NCI-H1930 (cell line): Measurements from ENCODE around the gene ARHGAP4.

Experiments used
- DNase-seq, 2 experiments: peaks; one replicate each; lab custom pipeline; 2025; lab: John Stamatoyannopoulos, UW

ARHGAP4 gene

GRCh38 chrX:153963546-153963945, 37.5 kb upstream of the ARHGAP4 start:
- no peak for DNase-seq

DNA sequence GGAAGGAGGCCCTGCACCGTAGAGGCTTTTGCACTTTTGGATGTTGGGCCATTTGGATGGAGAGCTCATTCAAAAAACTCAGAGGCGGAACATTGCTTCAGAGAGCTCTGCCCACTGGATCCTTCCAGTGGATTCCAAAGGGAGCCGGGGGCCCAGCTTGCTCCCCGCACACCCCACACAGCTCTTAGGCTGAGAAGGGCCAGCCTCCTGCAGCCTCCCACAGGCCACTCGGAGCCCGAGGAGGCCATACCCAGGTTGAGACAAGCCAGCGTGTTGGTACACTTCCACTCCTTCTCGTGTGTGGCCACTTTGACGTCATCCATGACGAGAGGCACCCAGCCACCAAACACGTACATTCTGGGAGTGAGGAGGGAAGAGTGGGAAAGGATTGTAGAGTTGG, 35.2 kb upstream of the ARHGAP4 start:
- DNase-seq, result no peak

DNA sequence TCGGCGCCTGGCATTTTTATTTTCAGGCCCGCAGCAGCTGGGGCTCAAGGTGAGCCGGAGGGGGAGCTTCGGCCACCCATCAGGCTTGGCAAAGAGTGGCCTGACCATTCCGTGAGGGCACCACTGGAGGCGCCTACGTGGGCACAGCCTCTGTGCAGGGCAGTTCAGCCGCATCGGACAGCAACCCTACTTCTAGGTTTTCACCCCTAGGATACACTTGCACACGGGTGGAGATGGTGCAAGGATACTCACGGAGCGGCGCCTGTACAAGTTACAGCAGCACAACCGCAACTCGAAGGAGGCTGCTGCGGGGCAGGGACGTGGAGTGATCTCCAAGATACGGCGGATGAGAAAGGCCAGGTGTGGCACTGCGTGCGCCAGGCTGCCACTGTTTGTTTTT, 34.7 kb upstream of the ARHGAP4 start:
- DNase-seq, result no peak

DNA sequence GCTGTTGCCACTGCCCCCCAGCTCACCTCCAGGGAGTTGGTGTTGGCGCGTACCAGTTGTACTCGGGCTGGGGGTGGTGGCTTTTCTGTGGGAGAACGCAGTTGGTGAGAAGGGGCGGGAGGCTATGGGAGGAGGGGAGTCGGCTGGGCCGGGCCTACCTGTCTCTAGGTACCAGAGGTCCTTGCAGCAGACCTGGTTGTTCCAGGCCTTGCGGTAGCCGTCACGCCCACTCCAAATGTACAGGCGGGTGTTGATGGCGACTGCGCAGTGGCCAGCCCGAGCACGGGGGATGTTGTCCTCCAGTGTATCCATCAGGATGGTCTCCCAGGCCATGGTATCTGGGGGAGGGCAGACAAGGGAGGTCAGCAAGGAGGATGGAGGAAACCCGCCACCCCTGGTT, 34.0 kb upstream of the ARHGAP4 start:
- no peak for DNase-seq

GRCh38 chrX:153959649-153960048, 33.6 kb upstream of the ARHGAP4 start:
- DNase-seq, result no peak

DNA sequence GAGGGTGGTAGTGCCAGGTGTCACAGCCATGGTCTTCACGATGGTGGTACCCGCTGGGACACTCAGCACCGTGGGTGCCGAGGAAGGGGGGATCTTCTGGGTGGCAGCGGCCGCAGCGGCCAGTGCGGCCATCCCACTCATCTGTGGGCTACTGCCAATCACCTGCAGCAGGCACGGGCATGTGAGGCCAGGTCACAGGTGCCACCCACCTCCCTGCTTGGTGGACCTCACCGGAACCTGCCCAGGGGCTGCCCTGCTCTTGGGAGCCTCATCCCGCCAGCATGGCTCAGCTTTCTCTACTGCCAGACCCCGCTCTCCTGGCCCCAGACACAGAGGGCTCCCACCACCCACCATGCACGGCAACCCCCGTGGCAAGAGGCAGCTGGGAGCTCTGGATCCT, 32.5 kb upstream of the ARHGAP4 start:
- no peak for DNase-seq

GRCh38 chrX:153957224-153957623, 31.2 kb upstream of the ARHGAP4 start:
- no peak for DNase-seq

DNA sequence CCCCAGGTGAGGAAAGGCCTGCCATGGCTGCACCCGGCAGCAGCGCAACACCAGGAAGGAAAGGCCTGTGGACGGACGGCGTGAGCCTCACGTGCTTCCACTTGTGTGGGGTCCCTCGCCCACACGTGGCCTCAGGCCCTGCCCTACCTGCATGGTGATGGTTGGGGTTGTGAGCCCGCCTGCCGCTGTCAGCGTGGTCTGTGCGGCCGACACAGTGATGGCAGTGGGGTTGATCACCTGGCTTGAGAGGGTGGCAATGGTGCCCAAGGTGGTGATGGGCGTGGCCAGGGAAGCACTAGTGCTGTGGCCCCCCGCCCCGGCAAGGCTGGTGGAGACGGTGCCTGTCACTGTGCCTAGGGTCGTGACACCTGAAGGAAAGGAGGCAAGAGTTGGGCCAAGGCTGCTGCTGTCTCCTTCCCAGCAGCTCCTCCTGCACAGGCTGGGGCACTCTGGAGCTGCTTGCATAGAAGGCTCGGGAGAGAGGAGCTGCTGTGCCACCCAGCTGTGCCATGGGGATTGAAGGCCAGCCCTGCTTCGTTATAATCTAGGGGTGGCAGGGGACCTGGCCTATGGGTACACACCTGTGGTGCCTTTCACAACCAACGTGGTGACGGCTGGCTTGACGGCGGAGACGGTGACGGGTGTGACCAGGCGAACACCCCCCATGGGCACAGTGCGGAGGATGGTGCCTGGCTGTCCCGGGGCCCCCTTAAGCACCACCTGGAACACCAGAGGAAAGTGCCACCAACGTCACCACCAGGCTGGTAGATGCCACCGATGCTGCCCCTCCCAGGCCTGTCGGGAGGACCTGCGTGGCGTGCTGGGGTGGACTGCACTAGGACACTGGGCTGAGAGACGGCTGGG, 30.2 kb upstream of the ARHGAP4 start:
- no peak for DNase-seq

DNA sequence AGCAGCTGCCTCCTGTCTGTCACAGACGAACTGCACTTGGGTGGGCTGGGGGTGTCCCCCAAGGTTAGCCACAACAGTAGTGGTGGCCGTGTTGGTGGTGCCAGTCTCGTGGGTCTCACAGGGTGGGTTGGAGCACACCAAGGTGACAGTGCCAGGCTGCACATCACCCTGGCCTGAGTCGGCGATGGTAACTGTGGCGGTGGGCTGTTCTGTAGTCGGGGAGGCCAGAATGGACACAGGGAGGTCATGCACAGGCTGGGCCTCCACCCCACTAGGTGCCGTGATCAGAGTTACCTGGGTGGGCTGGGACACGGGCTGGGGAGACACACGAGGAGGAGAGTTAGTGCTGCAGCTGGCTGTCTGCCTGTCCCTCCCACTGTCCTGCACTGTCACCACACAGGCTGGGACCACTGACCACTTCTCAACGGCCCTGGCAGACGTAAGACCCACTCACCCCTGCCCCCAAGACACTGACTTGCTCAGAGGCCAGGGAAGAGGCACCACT, 29.2 kb upstream of the ARHGAP4 start:
- DNase-seq, result no peak

DNA sequence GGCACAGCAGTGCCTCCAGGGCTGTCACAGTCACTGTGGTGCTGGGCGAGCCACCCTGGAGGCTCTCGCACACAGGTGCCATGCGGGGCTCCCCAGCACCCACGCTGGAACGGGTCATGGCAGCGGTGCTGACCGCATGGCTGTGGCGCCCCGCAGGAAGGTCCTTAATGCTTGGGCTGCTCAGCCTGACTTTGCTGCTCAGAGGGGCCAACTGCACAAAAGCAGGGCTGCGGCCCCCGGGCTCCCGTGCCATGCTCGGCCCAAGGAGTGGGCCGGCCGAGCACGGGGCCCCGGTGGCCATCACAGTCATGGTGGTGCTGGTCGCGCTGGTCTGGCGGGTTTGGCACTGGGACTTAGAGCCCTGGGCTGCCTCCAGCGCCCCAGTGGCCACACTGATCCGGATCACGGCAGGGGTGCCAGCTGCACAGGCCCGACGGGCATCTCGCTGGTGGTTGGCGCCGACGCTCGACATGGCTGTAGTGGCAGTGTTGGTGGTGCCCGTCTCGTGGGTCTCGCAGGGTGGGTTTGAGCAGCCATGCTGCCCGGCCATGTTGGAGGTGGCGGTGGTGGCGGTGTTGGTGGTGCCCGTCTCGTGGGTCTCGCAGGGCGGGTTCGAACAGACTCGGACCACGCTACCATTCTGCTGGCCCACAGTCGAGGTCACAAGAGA, 28.6 kb upstream of the ARHGAP4 start:
- DNase-seq, result no peak

DNA sequence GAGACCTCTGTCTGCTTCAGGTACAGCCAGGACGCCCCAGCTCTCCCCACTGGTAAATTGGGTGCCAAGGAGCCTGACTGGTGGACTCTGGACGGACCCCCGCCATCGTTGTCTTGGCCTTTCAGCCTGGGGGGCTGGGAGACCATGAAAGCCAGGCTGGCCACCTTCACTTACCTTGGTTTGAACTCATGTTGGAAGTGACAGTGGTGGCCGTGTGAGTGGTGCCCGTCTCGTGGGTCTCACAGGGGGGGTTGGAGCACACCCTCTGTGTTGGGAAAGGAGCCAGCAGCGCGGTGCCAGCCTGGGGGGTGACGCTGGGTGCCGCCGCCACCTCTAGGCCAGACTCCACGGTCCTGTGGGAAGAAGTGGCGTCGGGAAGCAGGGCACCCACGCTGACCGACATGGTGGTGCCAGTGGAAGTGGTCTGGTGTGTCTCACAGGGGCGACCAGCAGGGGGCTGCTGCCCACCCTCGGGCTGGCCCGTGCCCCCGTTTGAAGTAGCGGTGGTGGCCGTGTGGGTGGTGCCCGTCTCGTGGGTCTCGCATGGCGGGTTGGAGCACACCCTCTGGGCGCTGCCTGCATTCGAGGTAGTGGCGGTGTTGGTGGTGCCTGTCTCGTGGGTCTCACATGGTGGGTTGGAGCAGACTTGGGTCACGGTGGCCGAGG, 28.0 kb upstream of the ARHGAP4 start:
- no peak for DNase-seq

GRCh38 chrX:153953342-153953830, 27.3 kb upstream of the ARHGAP4 start:
- peak; percentile 36 to 52 for DNase-seq

DNA sequence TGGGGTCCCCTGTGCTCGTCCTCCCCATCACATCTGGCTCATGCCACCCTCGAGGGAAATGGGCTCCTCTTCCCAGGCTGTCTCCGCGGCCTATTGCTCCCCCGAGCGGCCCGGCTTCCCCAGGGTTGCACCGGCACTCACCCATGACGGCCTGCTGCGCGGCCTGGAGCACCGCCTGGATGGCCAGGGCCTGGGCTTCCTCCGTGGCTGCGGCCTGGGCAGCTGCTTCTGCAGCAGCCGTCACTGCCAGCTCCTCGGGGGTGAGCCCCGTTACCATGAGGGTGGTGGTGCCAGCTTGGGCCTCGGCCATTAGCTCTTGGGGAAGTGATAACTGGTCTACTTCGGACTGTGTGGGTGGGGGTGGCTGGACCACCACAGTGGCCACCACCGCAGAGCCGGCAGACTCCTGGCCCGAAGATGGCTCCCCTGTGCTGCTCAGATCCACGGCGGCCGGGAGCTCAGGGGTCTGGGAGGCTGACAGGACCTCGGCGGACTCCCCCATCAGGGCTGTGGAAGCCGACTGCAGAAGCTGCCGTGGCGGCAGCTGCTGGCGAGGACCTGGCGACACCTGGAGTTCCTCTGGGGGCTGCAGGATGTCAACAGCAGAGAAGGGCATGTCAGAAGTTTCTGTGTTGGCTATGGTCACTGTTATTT, 26.4 kb upstream of the ARHGAP4 start:
- no peak for DNase-seq

DNA sequence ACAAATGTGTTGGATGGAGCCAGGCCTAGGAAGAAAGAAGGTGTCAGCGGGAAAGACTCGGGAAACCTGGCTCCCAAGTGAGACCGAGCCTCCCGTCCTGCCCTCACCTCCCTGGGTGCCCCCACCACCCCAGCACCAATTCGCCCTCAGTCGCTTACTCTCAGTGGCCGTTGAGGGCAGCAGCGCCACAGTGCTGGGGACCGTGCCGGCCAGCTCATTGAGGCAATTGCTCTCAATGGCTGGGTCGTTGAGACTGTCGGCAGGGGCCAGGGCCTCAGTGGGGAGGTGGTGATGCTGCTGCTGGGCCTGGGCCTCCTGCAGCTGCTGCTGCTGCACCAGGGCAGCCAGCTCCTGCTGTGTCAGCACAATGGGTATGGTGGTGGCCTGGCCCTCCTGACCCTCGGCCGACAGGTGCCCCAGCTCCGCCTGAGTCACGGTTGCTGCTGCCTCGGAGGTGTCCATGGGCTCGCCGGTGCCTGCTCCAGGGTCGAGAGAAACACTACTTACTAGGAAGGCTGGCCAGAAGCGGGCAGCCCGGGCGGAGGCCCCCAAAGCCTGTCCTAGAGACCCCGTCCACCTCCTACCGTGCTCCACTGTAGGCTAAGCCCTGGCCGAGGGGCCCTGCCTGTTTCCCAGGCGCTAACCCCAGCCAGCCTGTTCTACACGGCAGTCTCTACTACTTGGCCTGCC, 25.8 kb upstream of the ARHGAP4 start:
- DNase-seq, result no peak

- DNase-seq, result no peak
These were observed 24.1 kb upstream of the ARHGAP4 start for GRCh38 chrX:153950127-153950526.

GRCh38 chrX:153948847-153949805, 23.1 kb upstream of the ARHGAP4 start:
- no peak for DNase-seq

DNA sequence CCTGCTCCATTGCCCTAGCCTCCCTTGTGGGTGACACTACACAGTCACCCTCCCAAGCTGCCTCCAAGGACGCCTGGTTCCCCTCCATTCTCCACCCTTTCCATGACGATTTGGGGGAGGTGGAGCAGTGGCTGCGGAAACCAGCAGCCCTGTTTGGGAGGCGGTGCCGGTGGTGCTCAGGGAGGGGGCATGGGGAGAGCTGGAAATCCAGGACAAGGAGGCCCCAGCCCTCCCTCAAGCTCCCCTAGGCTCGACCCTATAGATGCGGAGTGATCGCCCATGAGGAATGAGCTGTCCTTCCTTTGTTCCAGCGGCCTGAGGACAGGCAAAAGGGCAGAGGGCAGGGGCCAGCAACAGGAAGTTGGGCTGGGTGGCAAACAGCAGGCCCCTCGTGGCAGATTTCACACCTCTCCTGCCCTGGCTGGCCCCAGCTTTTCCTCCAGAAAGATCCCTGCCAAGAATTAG, 22.0 kb upstream of the ARHGAP4 start:
- DNase-seq, result no peak

- peak; percentile 14 to 58 for DNase-seq
These were observed 21.1 kb upstream of the ARHGAP4 start for GRCh38 chrX:153947009-153947769.
